GM18520 (cell line): ENCODE measurements around the gene ZNF622.
A peak's percentile ranks its signal among the peaks of the same experiment; 100 is the strongest.
"Not testable (repeated sequence)": the region's sequence is repeated elsewhere in the genome, so short reads cannot be mapped to it uniquely, and the experiment has no call there.

Experiments used
- ATAC-seq: cut with Tn5 transposase; IDR thresholded peaks from one replicate; pipeline ENCODE4 v1.9.1; 2021; ENCODE audit not compliant: unreplicated experiment

The ZNF622 gene

GRCh38 chr5:16480821-16481538 lies 15.4 kb upstream of the ZNF622 start:
- no peak for ATAC-seq

- no peak for ATAC-seq
Measured at GRCh38 chr5:16480144-16480543, 14.5 kb upstream of the ZNF622 start.

- no peak for ATAC-seq
Measured at GRCh38 chr5:16477541-16477940, 11.9 kb upstream of the ZNF622 start.

- ATAC-seq: not testable (repeated sequence)
Measured at GRCh38 chr5:16476417-16476816, 10.8 kb upstream of the ZNF622 start.

GRCh38 chr5:16471387-16471786 lies 5.8 kb upstream of the ZNF622 start:
- ATAC-seq: no peak

GRCh38 chr5:16467363-16468219 lies 2.0 kb upstream of the ZNF622 start:
- ATAC-seq: peak; percentile 93

- ATAC-seq: no peak
Measured at GRCh38 chr5:16464664-16465543, 696 bp downstream of the ZNF622 start.

- ATAC-seq: no peak
Measured at GRCh38 chr5:16464231-16464630, 1.4 kb downstream of the ZNF622 start.

- ATAC-seq: no peak
Measured at GRCh38 chr5:16461782-16462181, 3.8 kb downstream of the ZNF622 start.

GRCh38 chr5:16461026-16461425 lies 4.6 kb downstream of the ZNF622 start:
- no peak for ATAC-seq

- ATAC-seq: no peak
Measured at GRCh38 chr5:16459451-16459850, 6.1 kb downstream of the ZNF622 start.

GRCh38 chr5:16457853-16458252 lies 7.7 kb downstream of the ZNF622 start:
- no peak for ATAC-seq

GRCh38 chr5:16457451-16457850 lies 8.1 kb downstream of the ZNF622 start:
- no peak for ATAC-seq

GRCh38 chr5:16456103-16456832 lies 9.3 kb downstream of the ZNF622 start:
- ATAC-seq: peak; percentile 39

- ATAC-seq: peak; percentile 5
Measured at GRCh38 chr5:16455668-16456067, 9.9 kb downstream of the ZNF622 start.

GRCh38 chr5:16454686-16455085 lies 10.9 kb downstream of the ZNF622 start:
- ATAC-seq: no peak

GRCh38 chr5:16453609-16454008 lies 12.0 kb downstream of the ZNF622 start:
- no peak for ATAC-seq

GRCh38 chr5:16450163-16450562 lies 15.4 kb downstream of the ZNF622 start:
- ATAC-seq: peak; percentile 80

GRCh38 chr5:16446993-16447392 lies 18.6 kb downstream of the ZNF622 start:
- ATAC-seq: no peak

- no peak for ATAC-seq
Measured at GRCh38 chr5:16437977-16438376, 27.6 kb downstream of the ZNF622 start.
